Activated CD4-positive, alpha-beta T cell treated with anti-CD3 and anti-CD28 coated beads, Interleukin-2, amount 50 U/mL, for 1 hour (primary cell): ENCODE results near the gene CAMK2G.
A peak's percentile ranks its signal among the peaks of the same experiment; 100 is the strongest.
"Not testable (repeated sequence)": the region's sequence is repeated elsewhere in the genome, so short reads cannot be mapped to it uniquely, and the experiment has no call there.

ENCODE experiments used
- DNase-seq: peaks from one replicate; pipeline ENCODE4 v3.0.0-alpha.2; 2020

The CAMK2G gene

DNA sequence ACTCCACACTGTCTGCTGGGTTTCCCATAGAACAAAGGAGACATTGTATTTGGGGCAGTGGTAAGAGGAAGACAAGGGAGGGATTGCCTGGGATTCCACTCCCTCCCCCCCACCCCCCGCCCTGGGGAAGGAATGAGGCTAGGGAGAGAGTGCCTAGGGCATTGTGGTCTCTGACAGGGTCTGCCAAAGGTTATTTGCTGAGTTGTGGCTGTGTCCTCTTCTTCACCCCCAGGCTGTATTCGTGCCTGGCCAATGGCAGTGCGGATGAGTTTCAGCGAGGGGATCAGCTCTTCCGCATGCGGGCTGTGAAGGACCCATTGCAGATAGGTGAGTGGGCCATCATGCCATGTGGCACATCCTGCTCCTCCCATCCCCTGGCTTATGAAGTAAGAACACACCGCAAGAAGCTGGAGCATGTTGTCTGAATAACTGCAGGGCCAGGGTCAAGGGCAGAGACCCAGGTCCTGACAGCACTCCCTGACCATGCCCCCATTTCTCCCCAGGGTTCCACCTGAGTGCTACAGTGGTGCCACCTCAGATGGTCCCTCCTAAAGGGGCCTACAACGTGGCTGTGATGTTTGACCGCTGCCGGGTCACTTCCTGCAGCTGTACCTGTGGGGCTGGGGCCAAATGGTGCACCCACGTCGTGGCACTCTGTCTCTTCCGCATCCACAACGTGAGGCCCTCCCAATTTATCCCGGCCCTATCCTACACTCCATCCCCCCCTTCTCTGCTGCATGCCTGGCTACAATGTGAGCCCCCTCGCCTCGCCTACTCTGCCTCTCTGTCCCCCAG lies 85.3 kb downstream of the CAMK2G start:
- no peak for DNase-seq

DNA sequence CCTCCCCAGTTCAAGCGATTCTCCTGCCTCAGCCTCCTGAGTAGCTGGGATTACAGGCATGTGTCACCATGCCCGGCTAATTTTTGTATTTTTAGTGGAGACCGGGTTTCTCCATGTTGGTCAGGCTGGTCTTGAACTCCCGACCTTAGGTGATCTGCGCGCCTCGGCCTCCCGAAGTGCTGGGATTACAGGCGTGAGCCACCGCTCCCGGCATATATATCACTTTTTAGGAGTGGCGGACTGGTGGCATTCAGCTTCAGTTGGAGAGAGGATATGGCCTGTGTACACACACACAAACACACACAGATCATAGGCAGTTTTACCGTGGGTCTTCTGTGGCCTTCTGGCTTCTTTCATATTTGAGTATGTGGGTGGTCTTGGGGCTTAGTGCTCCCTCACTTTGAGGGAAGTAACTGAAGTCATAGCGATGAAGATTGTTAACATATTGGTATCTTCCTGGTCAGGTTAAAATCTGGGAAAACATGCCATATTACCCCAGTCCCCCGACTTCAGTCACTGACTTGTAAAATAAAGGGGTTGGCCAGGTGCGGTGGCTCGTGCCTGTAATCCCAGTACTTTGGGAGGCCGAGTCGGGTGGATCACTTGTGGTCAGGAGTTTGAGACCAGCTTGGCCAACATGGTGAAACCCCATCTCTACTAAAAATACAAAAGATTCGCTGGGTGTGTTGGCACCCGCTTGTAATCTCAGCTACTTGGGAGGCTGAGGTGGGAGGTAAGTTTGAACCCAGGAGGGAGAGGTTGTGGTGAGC lies 87.1 kb downstream of the CAMK2G start:
- not testable (repeated sequence) for DNase-seq

DNA sequence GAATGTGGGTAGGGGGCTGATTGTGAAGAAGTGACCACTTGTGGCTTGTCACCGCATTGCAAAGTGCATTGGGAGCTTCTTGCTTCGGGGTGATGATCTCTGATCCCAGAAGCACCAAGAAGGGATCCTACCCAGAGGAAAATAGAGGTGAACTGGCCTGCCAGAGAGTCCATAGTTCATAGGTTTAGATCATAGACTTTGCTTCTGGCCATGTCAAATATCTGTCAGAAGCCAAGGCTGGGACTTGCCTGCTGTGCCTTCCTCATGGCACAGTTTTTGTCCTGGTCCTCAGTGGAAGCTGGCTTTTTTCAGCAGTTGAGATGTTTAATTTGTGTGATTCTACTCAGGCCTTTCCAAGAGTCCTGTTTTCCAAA lies 87.9 kb downstream of the CAMK2G start:
- no peak for DNase-seq

GRCh38 chr10:73785721-73786511 lies 88.4 kb downstream of the CAMK2G start:
- peak; percentile 37 for DNase-seq

DNA sequence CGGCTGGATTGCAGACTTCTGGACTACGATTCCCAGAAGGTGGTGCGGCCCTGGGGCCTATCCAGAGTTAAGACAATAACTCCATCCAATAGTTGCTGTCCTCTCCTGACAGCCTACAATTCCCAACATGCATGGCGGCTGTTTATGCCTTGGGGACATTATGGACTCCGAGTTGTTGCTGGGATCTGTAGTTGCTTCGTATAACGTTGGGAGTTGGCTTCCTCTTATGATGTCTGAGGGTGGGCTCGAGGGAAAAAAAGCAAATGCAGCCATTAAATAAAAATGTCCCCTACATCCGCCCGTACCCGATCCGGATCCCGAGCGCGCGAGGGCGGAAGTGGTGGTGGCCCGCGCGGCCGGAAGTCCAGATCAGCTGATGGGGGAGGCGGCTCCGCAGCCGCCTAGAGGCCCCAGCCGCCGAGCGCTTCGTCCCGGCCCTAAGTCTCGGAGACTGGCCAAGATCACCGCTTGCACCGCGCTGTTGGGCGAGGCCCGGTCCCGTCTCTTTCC lies 89.1 kb downstream of the CAMK2G start, which contains the start of gene ZSWIM8:
Gene ZSWIM8 (plus strand): TSS at position 396 of the 510 bp plus-strand sequence. CDS start 273 bp downstream, outside the sequence.
- DNase-seq, result peak; percentile 80

- DNase-seq, result no peak
These were observed 91.6 kb downstream of the CAMK2G start for GRCh38 chr10:73782749-73783085.

DNA sequence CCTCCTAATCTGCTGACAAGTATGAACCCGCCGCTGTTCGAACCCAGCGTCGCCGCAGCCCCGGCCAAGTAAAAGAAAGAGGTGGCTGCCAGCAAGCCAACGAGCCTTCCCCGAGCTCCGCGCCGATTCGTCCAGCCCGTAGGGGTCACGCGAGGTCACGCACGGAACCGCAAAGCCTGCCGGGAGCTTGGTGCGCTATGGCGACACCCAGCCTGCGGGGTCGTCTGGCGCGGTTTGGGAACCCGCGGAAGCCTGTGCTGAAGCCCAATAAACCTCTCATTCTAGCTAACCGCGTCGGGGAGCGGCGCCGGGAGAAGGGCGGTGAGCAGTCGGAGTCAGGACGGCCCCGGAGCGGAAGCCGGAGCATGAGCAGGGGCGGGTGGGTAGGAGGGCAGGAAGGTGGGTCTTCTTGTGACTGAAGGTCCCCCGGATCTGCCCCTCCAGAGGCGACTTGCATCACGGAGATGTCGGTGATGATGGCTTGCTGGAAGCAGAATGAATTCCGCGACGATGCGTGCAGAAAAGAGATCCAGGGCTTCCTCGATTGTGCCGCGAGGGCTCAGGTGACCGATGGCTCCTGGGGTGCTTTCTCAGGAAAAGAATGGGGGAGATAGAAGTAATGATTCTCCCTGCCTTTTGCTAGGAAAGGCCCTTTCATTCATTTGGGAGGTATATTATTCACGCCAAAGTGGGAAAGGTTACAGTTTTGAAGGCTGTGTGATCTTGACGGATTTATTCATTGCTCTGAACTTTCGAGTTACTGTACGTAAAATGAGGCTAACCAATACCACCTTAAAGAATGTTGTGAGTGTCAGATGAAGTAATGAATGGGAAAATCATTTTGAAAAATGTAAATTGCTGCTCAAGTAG lies 92.2 kb downstream of the CAMK2G start, which contains the start of gene CHCHD1:
Gene CHCHD1 (plus strand): TSS at position 170 of the 870 bp plus-strand sequence. CDS start 28 bp downstream, at position 198.
- peak; percentile 89 for DNase-seq

DNA sequence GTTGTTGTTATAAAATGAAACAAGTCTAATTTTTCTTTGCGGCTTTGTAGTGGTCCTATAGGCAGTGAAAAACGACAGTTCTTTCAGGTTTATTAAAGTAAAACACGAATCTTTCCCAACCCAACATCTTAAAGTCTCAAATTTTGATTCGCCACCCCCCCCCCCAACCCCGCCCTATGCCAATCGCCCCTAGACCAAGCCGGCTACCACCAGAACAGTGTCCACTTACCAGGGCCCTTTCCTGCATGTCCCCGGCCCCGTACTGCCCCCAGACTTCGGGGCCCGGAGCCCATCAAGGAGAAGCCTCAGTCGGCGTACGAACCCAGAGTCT lies 92.8 kb downstream of the CAMK2G start:
- no peak for DNase-seq

DNA sequence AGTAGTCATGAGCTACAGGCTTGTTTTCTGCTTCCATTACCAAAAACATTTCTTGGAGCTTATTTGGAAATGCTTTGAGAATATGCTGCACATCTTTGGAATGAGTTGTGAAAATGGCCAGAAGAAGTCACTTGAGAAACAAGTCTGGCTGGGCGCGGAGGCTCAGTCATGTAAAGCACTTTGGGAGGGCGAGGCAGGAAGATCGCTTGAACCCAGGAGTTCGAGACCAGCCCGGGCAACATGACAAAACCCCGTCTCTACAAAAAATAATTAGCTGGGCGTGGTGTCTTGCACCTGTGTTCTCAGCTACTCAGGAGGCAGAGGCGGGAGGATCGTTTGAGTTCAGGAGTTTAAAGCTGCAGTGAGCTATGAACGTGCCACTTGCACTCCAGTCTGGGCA lies 93.4 kb downstream of the CAMK2G start:
- no peak for DNase-seq

DNA sequence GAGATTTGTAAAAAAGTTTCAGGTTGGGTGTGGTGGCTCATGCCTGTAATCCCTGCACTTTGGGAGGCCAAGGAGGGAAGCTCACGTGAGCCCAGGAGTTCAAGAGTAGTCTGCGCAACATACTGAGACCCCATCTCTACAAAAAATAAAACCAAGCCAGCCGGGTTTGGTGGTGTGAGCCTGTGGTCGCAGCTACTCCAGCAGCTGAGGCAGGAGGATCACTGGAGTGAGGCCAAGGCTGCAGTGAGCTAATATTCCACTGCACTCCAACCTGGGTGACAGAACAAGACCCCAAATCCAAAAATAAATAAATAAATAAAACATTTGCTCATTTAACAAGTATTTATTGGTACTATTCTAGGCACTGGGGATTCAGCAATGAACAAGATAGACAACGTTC lies 94.1 kb downstream of the CAMK2G start:
- DNase-seq, result no peak

DNA sequence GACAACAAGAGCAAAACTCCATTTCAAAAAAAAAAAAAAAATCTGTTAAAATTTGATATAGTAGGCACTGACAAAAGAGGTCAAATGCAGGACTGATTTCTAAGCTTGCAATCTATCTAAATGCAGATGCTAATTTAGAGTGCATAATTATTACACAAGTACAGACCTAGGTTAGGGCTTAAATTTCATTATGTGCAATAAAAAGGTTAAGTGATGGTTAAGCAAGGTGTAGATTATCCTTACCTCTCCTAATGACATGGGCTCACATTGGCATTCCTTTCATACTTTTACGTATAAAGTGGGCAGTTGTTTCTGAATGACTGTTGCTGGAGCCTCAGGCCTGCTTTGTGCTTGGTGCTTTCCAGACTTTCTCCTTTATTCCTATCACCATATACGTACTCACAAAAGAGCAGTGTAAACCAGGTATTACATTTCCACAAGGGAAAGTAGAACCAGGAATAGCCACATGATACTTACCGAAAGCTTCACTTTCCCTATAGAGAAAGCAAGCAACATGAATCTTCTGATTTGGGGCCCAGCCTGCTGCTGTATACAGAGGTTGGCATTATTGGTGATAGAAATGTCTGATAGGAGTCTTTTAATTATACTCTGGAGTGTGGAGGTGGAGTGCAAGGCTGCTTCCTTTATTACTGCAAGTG lies 94.7 kb downstream of the CAMK2G start:
- no peak for DNase-seq

DNA sequence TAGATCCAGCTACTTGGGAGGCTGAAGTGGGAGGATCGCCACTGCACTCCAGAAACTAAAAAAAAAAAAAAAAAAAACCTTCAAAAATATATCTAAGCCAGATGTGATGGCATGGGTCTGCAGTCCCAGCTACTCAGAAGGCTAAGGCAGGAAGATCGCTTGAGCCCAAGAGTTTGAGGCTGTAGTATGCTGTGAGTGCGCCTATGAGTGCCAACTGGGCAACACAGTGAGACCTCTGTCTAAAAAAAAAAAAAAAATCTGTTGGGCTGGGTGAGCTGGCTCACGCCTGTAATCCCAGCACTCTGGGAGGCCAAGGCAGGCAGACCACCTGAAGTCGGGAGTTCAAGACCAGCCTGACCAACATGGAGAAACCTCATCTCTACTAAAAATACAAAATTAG lies 95.3 kb downstream of the CAMK2G start:
- DNase-seq, result no peak

- DNase-seq, result no peak
These were observed 99.7 kb downstream of the CAMK2G start for GRCh38 chr10:73774637-73775036.

DNA sequence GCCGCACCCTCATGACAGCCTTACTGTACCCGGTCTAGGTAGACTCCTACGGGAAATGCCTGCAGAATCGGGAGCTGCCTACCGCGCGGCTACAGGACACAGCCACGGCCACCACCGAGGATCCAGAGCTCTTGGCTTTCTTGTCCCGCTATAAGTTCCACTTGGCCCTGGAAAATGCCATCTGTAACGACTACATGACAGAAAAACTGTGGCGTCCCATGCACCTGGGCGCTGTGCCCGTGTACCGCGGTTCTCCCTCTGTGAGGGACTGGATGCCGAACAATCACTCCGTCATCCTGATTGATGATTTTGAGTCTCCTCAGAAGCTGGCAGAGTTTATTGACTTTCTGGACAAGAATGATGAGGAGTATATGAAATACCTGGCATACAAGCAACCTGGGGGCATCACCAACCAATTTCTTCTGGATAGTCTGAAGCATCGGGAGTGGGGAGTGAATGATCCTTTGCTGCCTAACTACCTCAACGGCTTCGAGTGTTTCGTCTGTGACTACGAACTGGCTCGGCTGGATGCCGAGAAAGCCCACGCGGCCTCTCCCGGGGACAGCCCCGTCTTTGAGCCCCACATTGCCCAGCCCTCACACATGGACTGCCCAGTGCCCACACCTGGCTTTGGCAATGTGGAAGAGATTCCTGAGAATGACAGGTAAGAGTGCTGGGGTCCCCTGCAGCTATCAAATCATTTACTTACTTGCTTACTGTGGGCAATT lies 101.0 kb downstream of the CAMK2G start:
- DNase-seq, result no peak

DNA sequence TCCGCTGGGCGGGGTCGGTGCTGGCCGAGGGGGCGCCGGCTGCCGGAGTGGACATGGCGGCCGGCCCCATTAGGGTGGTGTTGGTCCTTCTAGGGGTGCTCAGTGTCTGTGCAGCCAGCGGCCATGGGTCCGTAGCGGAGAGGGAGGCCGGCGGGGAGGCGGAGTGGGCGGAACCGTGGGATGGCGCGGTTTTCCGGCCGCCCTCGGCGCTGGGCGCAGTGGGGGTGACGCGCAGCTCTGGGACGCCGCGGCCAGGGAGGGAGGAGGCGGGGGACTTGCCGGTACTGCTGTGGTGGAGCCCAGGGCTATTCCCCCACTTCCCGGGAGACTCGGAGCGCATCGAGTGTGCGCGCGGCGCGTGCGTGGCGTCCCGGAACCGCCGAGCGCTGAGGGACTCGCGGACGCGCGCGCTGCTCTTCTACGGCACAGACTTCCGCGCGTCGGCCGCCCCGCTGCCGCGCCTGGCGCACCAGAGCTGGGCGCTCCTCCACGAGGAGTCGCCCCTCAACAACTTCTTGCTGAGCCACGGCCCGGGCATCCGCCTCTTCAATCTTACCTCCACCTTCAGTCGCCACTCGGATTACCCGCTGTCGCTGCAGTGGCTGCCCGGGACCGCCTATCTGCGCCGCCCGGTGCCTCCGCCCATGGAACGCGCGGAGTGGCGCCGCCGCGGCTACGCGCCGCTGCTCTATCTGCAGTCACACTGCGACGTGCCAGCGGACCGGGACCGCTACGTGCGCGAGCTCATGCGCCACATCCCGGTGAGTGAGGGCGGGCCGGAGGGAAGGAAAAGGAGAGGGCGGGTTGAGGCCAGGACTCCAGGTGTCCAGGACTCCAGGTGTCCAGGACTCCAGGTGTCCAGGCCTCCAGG lies 101.8 kb downstream of the CAMK2G start:
- peak; percentile 73 for DNase-seq

DNA sequence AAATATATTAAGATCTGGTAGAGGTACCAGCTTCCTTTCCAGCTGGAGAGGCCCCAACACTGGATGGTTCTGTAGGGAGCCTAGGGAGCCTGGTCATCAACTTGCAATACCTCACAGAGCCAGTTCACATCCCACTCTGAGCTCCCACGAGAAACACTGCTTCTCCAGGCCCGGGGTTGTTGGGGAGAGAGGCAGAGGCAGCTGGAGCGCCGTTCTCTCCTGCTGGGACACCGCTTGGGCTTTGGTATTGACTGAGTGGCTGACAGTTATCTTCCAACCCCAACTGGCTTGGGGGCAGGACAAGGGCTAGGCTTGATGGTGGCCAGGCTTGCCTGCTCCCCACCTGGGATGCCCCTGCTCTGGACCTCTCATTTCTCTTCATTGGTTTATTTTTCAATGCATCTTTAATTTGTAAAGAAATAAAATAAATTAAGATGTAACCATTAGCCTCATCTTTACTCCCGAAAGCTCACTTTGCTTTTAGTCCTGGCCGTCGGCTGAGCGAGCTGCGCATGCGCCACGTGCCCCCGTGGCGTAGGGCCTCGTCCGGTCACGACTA lies 102.6 kb downstream of the CAMK2G start:
- peak; percentile 73 for DNase-seq

GRCh38 chr10:73769396-73769795 lies 105.0 kb downstream of the CAMK2G start:
- DNase-seq, result no peak

DNA sequence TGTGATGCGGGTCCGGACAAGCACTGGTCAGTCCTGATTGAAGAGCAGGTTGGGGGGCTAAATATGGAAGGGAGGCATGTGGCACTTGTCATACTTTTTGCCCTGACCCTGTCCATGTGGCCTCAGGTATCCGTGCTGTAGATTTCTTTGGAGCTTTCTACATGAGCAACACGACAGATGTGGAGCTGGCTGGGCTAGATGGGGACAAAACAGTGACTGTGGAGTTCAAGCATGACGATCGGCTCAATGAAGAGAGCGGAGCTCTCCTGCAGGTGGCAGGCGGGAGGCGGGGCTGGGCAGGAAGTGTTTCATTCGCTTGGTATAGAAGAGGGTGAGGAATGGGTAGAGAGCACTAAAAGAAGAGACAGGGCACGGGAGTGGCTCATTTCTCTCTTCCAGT lies 105.5 kb downstream of the CAMK2G start:
- DNase-seq, result peak; percentile 73

DNA sequence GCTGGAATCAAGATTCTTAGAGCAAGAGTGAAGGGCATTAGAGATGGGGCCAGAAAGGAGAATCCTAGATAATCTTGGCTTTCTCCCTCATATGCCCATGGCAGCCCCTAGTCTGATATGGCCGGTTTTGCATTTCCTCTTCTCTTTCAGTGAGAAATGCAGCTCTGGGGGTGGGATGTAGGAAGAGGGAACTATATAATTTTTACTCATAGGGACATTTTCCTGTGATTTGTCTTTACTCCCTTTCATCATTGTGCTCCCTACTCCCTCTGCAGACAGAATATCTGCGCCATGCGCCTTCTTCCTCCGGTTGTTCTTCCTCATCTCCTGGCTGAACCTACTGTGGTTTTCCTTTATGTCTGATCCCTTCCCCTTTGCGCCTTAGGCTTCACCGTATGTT lies 109.3 kb downstream of the CAMK2G start:
- no peak for DNase-seq

- no peak for DNase-seq
These were observed 111.0 kb downstream of the CAMK2G start for GRCh38 chr10:73763343-73763742.
